ENCODE data around the gene ADGRF4.
"Not testable (repeated sequence)": the region's sequence is repeated elsewhere in the genome, so short reads cannot be mapped to it uniquely, and the experiment has no call there.

Gene ADGRF4

GRCh38 chr6:47736083-47736700 is 37.8 kb downstream of the ADGRF4 start:
- no peak for DNase-seq

GRCh38 chr6:47737406-47737805 is 39.0 kb downstream of the ADGRF4 start:
- DNase-seq: no peak

- DNase-seq: no peak
Observed at GRCh38 chr6:47740714-47741113, 42.3 kb downstream of the ADGRF4 start.

GRCh38 chr6:47741807-47742206 is 43.4 kb downstream of the ADGRF4 start:
- DNase-seq: no peak

- no peak for DNase-seq
Observed at GRCh38 chr6:47743744-47744143, 45.4 kb downstream of the ADGRF4 start.

- not testable (repeated sequence) for DNase-seq
Observed at GRCh38 chr6:47745269-47745668, 46.9 kb downstream of the ADGRF4 start.

- no peak for DNase-seq
Observed at GRCh38 chr6:47749757-47750156, 51.4 kb downstream of the ADGRF4 start.

- no peak for DNase-seq
Observed at GRCh38 chr6:47752801-47753200, 54.4 kb downstream of the ADGRF4 start.

GRCh38 chr6:47759364-47759763 is 61.0 kb downstream of the ADGRF4 start:
- DNase-seq: no peak

GRCh38 chr6:47762502-47762901 is 64.1 kb downstream of the ADGRF4 start:
- DNase-seq: no peak

GRCh38 chr6:47766445-47766844 is 68.1 kb downstream of the ADGRF4 start:
- no peak for DNase-seq

GRCh38 chr6:47767102-47767501 is 68.7 kb downstream of the ADGRF4 start:
- DNase-seq: no peak

GRCh38 chr6:47769982-47770381 is 71.6 kb downstream of the ADGRF4 start:
- DNase-seq: no peak
